Duodenal mucosa (tissue), 2 donors: ENCODE results near the gene ZNF260.
"Not testable (repeated sequence)": the region's sequence is repeated elsewhere in the genome, so short reads cannot be mapped to it uniquely, and the experiment has no call there.

Experiments used
- H3K27ac ChIP-seq: one replicate; pipeline ENCODE4 v1.7.0; 2013; ENCODE audit warnings: low read depth, low read length
- H3K27me3 ChIP-seq, 2 donors: one replicate each; pipeline ENCODE4 v1.7.0; 2013; ENCODE audit warnings: low read length in 2 of 2, control low read depth in 1 of 2; ENCODE audit not compliant: insufficient read depth in 2 of 2, control insufficient read depth in 1 of 2
- H3K36me3 ChIP-seq, 2 donors: one replicate each; pipeline ENCODE4 v1.7.0; 2013; ENCODE audit warnings: low read length in 2 of 2, control low read depth in 1 of 2; ENCODE audit not compliant: insufficient read depth in 2 of 2, control insufficient read depth in 1 of 2
- H3K4me1 ChIP-seq, 2 donors: one replicate each; pipeline ENCODE4 v1.7.0; 2013; ENCODE audit warnings: low read length in 2 of 2, control low read depth in 1 of 2; ENCODE audit not compliant: insufficient read depth in 2 of 2, control insufficient read depth in 1 of 2
- H3K4me3 ChIP-seq, 2 donors: one replicate each; pipeline ENCODE4 v1.7.0; 2013; ENCODE audit warnings: low read length in 2 of 2, low read depth in 1 of 2
- H3K9ac ChIP-seq, 2 donors: one replicate each; pipeline ENCODE4 v1.7.0; 2013; ENCODE audit warnings: low read length in 2 of 2, low read depth in 1 of 2
- H3K9me3 ChIP-seq, 2 donors: one replicate each; pipeline ENCODE4 v1.7.0; 2013; ENCODE audit warnings: low read length in 2 of 2, control low read depth in 1 of 2; ENCODE audit not compliant: control insufficient read depth in 1 of 2

ZNF260 gene

DNA sequence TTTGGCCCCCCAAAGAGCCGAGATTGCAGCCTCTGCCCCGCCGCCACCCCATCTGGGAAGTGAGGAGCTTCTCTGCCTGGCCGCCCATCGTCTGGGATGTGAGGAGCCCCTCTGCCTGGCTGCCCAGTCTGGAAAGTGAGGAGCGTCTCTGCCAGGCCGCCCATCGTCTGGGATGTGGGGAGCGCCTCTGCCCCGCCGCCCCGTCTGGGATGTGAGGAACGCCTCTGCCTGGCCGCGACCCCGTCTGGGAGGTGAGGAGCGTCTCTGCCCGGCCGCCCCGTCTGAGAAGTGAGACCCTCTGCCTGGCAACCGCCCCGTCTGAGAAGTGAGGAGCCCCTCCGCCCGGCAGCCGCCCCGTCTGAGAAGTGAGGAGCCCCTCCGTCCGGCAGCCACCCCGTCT lies 37.2 kb downstream of the ZNF260 start:
- not testable (repeated sequence) for H3K9me3 ChIP-seq, H3K9ac ChIP-seq, H3K27ac ChIP-seq, H3K4me3 ChIP-seq, H3K27me3 ChIP-seq, H3K36me3 ChIP-seq
- peaks cover 4 to 15% of the 10 kb centered on the region in 2 donors for H3K4me1 ChIP-seq

DNA sequence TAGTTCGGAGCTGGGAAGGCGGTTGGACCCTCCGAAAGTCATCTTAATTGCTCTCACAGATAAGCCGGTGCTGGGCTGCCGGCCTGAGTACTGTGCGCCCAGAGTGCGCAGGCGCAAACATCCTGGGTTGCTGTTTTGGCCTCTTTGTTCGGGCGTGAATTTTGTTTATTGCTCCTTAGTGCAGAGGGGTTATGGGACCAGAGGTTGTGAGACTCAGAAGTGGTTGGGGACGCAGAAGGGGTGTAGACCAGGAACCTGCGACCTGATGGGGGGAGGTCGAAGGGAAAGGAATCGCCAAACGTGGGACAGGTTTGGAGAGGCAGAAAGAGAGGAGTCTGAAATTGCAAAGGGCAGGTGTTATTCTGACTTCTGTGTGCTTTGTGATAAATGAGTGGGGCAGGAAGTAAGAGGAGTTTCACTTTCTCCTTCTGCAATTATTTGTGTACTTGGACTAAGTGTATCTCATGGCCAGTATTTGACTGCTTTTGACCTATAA lies 38.1 kb downstream of the ZNF260 start:
- peaks cover 4 to 15% of the 10 kb centered on the region in 2 donors for H3K4me1 ChIP-seq
- peaks cover 3 to 4% of the 10 kb centered on the region in 2 donors for H3K9me3 ChIP-seq
- H3K36me3 ChIP-seq: no peaks in the 10 kb centered on the region
- H3K9ac ChIP-seq: peak overlapping the region; percentile 85 to 89
- peak overlapping the region; percentile 93 for H3K27ac ChIP-seq
- peak overlapping the region; percentile 97 to 99 for H3K4me3 ChIP-seq
- H3K27me3 ChIP-seq: no peaks in the 10 kb centered on the region

DNA sequence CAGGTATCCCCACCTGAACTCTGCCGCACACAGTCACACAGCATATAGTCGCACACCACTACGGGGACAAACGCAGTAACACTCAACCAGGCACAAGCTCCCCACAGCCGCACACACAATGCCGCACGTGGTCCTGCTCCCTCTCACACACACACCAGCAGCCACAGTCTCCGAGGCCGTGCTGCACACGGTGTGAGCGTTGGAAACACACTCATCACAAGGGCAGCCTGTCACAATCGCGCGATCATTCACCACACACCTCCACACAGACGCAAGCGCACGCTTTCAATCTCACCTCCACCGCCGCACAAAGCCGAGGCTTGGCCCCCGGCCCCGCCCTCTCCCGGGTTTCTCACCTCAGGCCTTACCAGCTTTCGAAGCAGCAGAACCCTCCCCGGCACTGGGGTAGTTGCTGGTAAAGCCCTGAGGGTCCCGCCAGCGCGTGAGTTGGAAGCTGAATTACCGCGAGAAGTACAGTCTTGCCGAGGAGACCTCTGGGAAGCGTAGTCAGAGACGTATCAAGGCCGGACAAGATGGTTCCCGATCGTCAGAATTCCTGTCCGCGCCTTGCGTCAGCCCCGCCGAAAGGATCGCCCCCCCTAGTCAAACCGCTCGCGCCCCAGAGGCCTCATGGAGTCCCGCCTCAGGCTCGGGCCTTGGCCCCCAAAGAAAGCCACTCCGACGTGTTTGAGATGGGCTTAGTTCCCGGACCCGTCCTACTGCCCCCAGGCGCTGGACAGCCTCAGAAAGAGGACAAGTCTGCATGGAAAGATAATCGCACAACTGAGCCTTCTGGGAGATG lies 38.8 kb downstream of the ZNF260 start, which contains the start of gene ZNF566:
ZNF566 (minus strand) TSS at position 444 of the 802 bp plus-strand sequence. CDS start 13,004 bp downstream, outside the sequence.
- Histone ChIP-seq H3K9ac (peak within 1 kb of the TSS; percentile 85 to 89), H3K4me3 (peak within 1 kb of the TSS; percentile 97 to 99), H3K27me3 (no peaks in the 10 kb centered on the region), H3K27ac (peak within 1 kb of the TSS; percentile 93), H3K36me3 (no peaks in the 10 kb centered on the region), H3K4me1 (peaks cover 4 to 15% of the 10 kb centered on the region in 2 donors), H3K9me3 (peaks cover 4 to 7% of the 10 kb centered on the region in 2 donors)

DNA sequence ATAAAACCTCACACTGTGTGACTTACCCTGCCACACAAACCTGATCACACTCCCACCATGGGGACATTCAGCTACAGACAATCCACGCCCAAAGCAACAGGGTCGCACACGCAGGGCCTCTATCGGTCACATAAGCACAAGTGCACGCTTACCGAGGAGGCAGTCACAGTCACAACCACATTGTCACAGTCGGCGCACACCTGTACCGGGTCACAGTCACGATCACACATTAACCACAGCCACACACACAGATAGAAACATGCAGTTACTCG lies 39.3 kb downstream of the ZNF260 start:
- no peaks in the 10 kb centered on the region for H3K27me3 ChIP-seq
- H3K36me3 ChIP-seq: no peaks in the 10 kb centered on the region
- H3K27ac ChIP-seq: peak overlapping the region; percentile 93
- H3K4me1 ChIP-seq: peaks cover 4 to 15% of the 10 kb centered on the region in 2 donors
- H3K4me3 ChIP-seq: peak overlapping the region; percentile 97 to 99
- H3K9me3 ChIP-seq: peaks cover 7% of the 10 kb centered on the region in 2 donors
- peak overlapping the region; percentile 85 to 89 for H3K9ac ChIP-seq

GRCh38 chr19:36488118-36488845 lies 39.8 kb downstream of the ZNF260 start:
- peaks cover 4 to 15% of the 10 kb centered on the region in 2 donors for H3K4me1 ChIP-seq
- H3K9ac ChIP-seq: peak overlapping the region; percentile 85 to 89
- H3K36me3 ChIP-seq: no peaks in the 10 kb centered on the region
- peak overlapping the region; percentile 97 to 99 for H3K4me3 ChIP-seq
- H3K27ac ChIP-seq: no peak overlapping the region
- H3K9me3 ChIP-seq: peaks cover 7 to 8% of the 10 kb centered on the region in 2 donors
- H3K27me3 ChIP-seq: no peaks in the 10 kb centered on the region

DNA sequence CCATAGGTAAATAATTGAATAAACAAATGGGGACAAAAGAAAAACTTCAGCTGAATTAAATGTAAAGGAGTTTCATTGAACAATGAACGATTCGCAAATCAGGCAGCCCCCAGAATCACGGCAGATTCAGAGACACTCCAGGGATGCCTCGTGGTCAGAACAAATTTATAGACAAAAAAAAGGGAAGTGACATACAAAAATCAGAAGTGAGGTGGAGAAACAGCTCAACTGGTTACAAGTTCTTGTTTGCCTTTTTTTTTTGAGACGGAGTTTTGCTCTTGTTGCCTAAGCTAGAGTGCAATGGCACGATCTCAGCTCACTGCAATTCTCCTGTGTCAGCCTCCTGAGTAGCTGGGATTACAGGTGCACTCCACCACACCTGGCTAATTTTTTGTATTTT lies 44.4 kb downstream of the ZNF260 start:
- Histone ChIP-seq H3K27ac (no peak overlapping the region), H3K4me1 (peaks cover 2 to 8% of the 10 kb centered on the region in 2 donors), H3K9me3 (peaks cover 14 to 37% of the 10 kb centered on the region in 2 donors), H3K9ac (no peak overlapping the region), H3K36me3 (peaks cover 3 to 4% of the 10 kb centered on the region in 2 donors), H3K27me3 (no peaks in the 10 kb centered on the region), H3K4me3 (no peak overlapping the region)

GRCh38 chr19:36482876-36483275 lies 45.2 kb downstream of the ZNF260 start:
- Histone ChIP-seq H3K4me1 (peaks cover 0 to under 1% of the 10 kb centered on the region in 2 donors), H3K27ac (no peak overlapping the region), H3K9me3 (peaks cover 21 to 42% of the 10 kb centered on the region in 2 donors), H3K27me3 (no peaks in the 10 kb centered on the region), H3K4me3 (no peak overlapping the region), H3K36me3 (peaks cover 4 to 7% of the 10 kb centered on the region in 2 donors), H3K9ac (no peak overlapping the region)
